H1 (cell line): Measurements from ENCODE around the gene CTCF. TPM values are rescaled to one million over a fixed set of nuclear protein-coding genes. Genes with fewer than 3 reads are reported as not detected.

Experiments
- CHD1 ChIP-seq: IDR thresholded peaks from 2 replicates; pipeline ENCODE4 v1.6.1; 2012; ENCODE audit warnings: low read depth, low read length, improper control_type of control experiment
- CTBP2 ChIP-seq: IDR thresholded peaks from 2 replicates; pipeline ENCODE4 v1.7.0; 2011; ENCODE audit warnings: borderline replicate concordance, mild to moderate bottlenecking, moderate library complexity, mixed read lengths, low read length; ENCODE audit not compliant: insufficient read depth, insufficient read length
- GABPA ChIP-seq: IDR thresholded peaks from 2 replicates; pipeline ENCODE4 v1.6.1; 2011; ENCODE audit warnings: mild to moderate bottlenecking, low read length, moderate library complexity, borderline replicate concordance; ENCODE audit not compliant: insufficient read depth
- HDAC2 ChIP-seq, 2 experiments: fragments of 300-600 bp in 1 of 2; sonication (generic) in 1 of 2; IDR thresholded peaks; 2 replicates each; pipeline ENCODE4 v1.6.1; 2011 to 2012; ENCODE audit warnings: low read depth in 2 of 2, low read length in 2 of 2, mild to moderate bottlenecking in 2 of 2, moderate library complexity in 2 of 2, borderline replicate concordance in 1 of 2, inconsistent platforms in 1 of 2
- RBBP5 ChIP-seq: IDR thresholded peaks from 2 replicates; pipeline ENCODE4 v1.7.1; 2012; ENCODE audit warnings: low read depth, mild to moderate bottlenecking, inconsistent platforms, low read length, moderate library complexity, borderline replicate concordance
- SIN3A ChIP-seq, 2 experiments: IDR thresholded peaks in 1 of 2; conservative IDR thresholded peaks in 1 of 2; 2 replicates each; pipeline ENCODE4 v1.6.1; 2011 to 2012; ENCODE audit warnings: low read length in 2 of 2, improper control_type of control experiment in 1 of 2, low read depth in 1 of 2, mild to moderate bottlenecking in 1 of 2
- polyA plus RNA-seq, 7 experiments: library from polyadenylated mRNA; depleted of rRNA in 3 of 7; stranded (reverse) in 5 of 7; unstranded in 2 of 7; fragments of >200 nt in 5 of 7; fragments of 200-250 nt in 2 of 7; gene quantifications; 1 replicate in 5 of 7; 2 replicates in 1 of 7; 4 replicates in 1 of 7; pipeline versions ENCODE4 v1.2.1 to v1.2.3, GENCODE V29; 2011 to 2013; ENCODE audit warnings: missing spikeins in 2 of 7, mixed read lengths in 2 of 7
- total RNA-seq: library from RNA; stranded (reverse); fragmentation: NEBNext Ultra II Directional; extraction: Animal tissue kit (Norgen Biotek cat#: 25700); gene quantifications from 2 replicates; pipeline ENCODE4 v1.2.1, GENCODE V29; 2021
- TF ChIP-seq, protein P1 (sequence below): fragments of 300-600 bp; sonication (generic); IDR thresholded peaks from 2 replicates; pipeline ENCODE4 v1.7.1; 2012; ENCODE audit warnings: low read length, moderate library complexity, mild to moderate bottlenecking, inconsistent platforms; ENCODE audit not compliant: insufficient replicate concordance

CTCF gene
- total and polyA plus RNA-seq, 2 of the 8 experiments (the other 6 are each of a cell fraction or from before 2014, with no cell fraction given), result 32.4 to 66.0 TPM

DNA sequence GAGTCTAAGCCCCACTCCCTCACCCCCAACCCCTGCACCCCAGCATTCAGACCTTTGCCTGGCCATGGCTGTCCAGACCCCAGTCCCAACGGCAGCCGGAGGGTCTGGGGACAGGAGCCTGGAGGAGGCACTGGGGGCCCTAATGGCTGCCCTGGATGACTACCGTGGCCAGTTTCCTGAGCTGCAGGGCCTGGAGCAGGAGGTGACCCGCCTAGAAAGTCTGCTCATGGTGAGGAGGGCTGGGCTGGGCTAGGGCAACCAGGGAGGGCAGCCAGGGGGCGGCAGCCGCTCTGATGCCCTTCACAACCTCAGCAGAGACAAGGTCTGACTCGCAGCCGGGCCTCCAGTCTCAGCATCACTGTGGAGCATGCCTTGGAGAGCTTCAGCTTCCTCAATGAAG, 19.3 kb upstream of the CTCF start (continued):
- TF ChIP-seq, protein P1, sequence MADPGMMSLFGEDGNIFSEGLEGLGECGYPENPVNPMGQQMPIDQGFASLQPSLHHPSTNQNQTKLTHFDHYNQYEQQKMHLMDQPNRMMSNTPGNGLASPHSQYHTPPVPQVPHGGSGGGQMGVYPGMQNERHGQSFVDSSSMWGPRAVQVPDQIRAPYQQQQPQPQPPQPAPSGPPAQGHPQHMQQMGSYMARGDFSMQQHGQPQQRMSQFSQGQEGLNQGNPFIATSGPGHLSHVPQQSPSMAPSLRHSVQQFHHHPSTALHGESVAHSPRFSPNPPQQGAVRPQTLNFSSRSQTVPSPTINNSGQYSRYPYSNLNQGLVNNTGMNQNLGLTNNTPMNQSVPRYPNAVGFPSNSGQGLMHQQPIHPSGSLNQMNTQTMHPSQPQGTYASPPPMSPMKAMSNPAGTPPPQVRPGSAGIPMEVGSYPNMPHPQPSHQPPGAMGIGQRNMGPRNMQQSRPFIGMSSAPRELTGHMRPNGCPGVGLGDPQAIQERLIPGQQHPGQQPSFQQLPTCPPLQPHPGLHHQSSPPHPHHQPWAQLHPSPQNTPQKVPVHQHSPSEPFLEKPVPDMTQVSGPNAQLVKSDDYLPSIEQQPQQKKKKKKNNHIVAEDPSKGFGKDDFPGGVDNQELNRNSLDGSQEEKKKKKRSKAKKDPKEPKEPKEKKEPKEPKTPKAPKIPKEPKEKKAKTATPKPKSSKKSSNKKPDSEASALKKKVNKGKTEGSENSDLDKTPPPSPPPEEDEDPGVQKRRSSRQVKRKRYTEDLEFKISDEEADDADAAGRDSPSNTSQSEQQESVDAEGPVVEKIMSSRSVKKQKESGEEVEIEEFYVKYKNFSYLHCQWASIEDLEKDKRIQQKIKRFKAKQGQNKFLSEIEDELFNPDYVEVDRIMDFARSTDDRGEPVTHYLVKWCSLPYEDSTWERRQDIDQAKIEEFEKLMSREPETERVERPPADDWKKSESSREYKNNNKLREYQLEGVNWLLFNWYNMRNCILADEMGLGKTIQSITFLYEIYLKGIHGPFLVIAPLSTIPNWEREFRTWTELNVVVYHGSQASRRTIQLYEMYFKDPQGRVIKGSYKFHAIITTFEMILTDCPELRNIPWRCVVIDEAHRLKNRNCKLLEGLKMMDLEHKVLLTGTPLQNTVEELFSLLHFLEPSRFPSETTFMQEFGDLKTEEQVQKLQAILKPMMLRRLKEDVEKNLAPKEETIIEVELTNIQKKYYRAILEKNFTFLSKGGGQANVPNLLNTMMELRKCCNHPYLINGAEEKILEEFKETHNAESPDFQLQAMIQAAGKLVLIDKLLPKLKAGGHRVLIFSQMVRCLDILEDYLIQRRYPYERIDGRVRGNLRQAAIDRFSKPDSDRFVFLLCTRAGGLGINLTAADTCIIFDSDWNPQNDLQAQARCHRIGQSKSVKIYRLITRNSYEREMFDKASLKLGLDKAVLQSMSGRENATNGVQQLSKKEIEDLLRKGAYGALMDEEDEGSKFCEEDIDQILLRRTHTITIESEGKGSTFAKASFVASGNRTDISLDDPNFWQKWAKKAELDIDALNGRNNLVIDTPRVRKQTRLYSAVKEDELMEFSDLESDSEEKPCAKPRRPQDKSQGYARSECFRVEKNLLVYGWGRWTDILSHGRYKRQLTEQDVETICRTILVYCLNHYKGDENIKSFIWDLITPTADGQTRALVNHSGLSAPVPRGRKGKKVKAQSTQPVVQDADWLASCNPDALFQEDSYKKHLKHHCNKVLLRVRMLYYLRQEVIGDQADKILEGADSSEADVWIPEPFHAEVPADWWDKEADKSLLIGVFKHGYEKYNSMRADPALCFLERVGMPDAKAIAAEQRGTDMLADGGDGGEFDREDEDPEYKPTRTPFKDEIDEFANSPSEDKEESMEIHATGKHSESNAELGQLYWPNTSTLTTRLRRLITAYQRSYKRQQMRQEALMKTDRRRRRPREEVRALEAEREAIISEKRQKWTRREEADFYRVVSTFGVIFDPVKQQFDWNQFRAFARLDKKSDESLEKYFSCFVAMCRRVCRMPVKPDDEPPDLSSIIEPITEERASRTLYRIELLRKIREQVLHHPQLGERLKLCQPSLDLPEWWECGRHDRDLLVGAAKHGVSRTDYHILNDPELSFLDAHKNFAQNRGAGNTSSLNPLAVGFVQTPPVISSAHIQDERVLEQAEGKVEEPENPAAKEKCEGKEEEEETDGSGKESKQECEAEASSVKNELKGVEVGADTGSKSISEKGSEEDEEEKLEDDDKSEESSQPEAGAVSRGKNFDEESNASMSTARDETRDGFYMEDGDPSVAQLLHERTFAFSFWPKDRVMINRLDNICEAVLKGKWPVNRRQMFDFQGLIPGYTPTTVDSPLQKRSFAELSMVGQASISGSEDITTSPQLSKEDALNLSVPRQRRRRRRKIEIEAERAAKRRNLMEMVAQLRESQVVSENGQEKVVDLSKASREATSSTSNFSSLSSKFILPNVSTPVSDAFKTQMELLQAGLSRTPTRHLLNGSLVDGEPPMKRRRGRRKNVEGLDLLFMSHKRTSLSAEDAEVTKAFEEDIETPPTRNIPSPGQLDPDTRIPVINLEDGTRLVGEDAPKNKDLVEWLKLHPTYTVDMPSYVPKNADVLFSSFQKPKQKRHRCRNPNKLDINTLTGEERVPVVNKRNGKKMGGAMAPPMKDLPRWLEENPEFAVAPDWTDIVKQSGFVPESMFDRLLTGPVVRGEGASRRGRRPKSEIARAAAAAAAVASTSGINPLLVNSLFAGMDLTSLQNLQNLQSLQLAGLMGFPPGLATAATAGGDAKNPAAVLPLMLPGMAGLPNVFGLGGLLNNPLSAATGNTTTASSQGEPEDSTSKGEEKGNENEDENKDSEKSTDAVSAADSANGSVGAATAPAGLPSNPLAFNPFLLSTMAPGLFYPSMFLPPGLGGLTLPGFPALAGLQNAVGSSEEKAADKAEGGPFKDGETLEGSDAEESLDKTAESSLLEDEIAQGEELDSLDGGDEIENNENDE, result no peak
- TF ChIP-seq CTBP2 (no peak), CHD1 (no peak), SIN3A (conservative IDR thresholded peaks at IDR 0.05 in 1 of 2, IDR thresholded peaks at IDR 0.05 in 1 of 2; ENCODE audit: low read depth in 1 of 2, low read length in 2 of 2) (no peak), RBBP5 (no peak), GABPA (no peak), HDAC2 (IDR thresholded peaks at IDR 0.05; ENCODE audit: borderline replicate concordance in 1 of 2, low read depth in 2 of 2, low read length in 2 of 2) (no peak)
- TF ChIP-seq, all 59 proteins: peak for 0
